IPS-18a (cell line): ENCODE data around the gene SLC47A2.

Experiments used
- H3K27ac ChIP-seq: one replicate; pipeline ENCODE4 v1.5.1; 2013; ENCODE audit warnings: low read length
- H3K27me3 ChIP-seq: one replicate; pipeline ENCODE4 v1.6.1; 2013; ENCODE audit warnings: mild to moderate bottlenecking, low read length; ENCODE audit not compliant: control insufficient read depth, insufficient read depth
- H3K36me3 ChIP-seq: one replicate; pipeline ENCODE4 v1.6.1; 2013; ENCODE audit warnings: low read depth, low read length; ENCODE audit not compliant: control insufficient read depth
- H3K4me1 ChIP-seq: one replicate; pipeline ENCODE4 v1.6.1; 2013; ENCODE audit warnings: low read depth, low read length; ENCODE audit not compliant: control insufficient read depth
- H3K4me3 ChIP-seq: one replicate; pipeline ENCODE4 v1.5.1; 2013; ENCODE audit warnings: low read length
- H3K9ac ChIP-seq: one replicate; pipeline ENCODE4 v1.6.1; 2013; ENCODE audit warnings: mild to moderate bottlenecking, low read length, moderate library complexity
- H3K9me3 ChIP-seq: one replicate; pipeline ENCODE4 v1.6.1; 2013; ENCODE audit warnings: low read depth, low read length; ENCODE audit not compliant: control insufficient read depth

Gene SLC47A2

GRCh38 chr17:19664821-19665181 lies 51.6 kb downstream of the SLC47A2 start:
- Histone ChIP-seq H3K4me3 (no peak overlapping the region), H3K9ac (no peak overlapping the region), H3K27ac (no peak overlapping the region), H3K4me1 (peaks cover 9% of the 10 kb centered on the region), H3K36me3 (peaks cover 22% of the 10 kb centered on the region), H3K9me3 (no peaks in the 10 kb centered on the region), H3K27me3 (no peaks in the 10 kb centered on the region)

GRCh38 chr17:19664136-19664820 lies 52.1 kb downstream of the SLC47A2 start:
- Histone ChIP-seq H3K4me1 (peaks cover 9% of the 10 kb centered on the region), H3K27me3 (no peaks in the 10 kb centered on the region), H3K36me3 (peaks cover 22% of the 10 kb centered on the region), H3K9ac (no peak overlapping the region), H3K9me3 (no peaks in the 10 kb centered on the region), H3K4me3 (no peak overlapping the region), H3K27ac (no peak overlapping the region)

GRCh38 chr17:19663097-19663496 lies 53.3 kb downstream of the SLC47A2 start:
- Histone ChIP-seq H3K27me3 (no peaks in the 10 kb centered on the region), H3K36me3 (peaks cover 22% of the 10 kb centered on the region), H3K9me3 (no peaks in the 10 kb centered on the region), H3K4me1 (peaks cover 9% of the 10 kb centered on the region), H3K9ac (no peak overlapping the region), H3K27ac (no peak overlapping the region), H3K4me3 (no peak overlapping the region)

GRCh38 chr17:19661121-19661520 lies 55.3 kb downstream of the SLC47A2 start:
- Histone ChIP-seq H3K9me3 (no peaks in the 10 kb centered on the region), H3K36me3 (peaks cover 35% of the 10 kb centered on the region), H3K4me1 (peaks cover 9% of the 10 kb centered on the region), H3K9ac (no peak overlapping the region), H3K4me3 (no peak overlapping the region), H3K27ac (no peak overlapping the region), H3K27me3 (no peaks in the 10 kb centered on the region)

DNA sequence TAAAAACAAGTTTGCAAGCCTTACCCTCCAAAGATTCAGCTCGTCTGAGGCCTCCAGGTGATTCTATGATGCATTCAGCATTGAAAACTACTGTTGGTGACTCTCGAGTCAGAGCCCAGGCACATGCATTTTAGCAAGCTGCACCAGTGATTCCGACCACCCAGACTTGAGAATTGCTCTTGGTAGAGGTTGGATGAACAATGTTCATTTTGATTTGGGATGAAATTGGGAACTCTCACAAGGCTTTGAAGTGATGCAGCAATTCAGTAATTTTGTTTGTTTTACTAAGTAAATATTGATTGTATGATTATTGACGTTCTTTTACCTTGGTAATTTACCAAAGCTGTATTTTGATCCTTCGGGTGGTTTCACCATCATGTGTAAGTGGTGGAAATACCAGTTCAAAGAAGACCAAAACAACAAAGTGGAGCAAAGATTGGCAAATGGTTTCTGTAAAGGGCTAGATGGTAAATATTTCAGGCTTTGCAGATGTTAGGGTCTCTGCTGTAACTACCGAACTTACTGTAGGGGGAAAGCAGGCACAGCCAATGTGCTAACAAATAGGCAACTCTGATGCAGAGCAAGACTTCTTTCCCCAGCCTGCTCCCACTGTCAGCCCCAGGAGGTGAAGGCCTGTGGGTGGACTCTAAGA lies 56.0 kb downstream of the SLC47A2 start:
- Histone ChIP-seq H3K4me3 (no peak overlapping the region), H3K9me3 (no peaks in the 10 kb centered on the region), H3K4me1 (peaks cover 9% of the 10 kb centered on the region), H3K9ac (no peak overlapping the region), H3K27ac (no peak overlapping the region), H3K36me3 (peaks cover 38% of the 10 kb centered on the region), H3K27me3 (no peaks in the 10 kb centered on the region)

DNA sequence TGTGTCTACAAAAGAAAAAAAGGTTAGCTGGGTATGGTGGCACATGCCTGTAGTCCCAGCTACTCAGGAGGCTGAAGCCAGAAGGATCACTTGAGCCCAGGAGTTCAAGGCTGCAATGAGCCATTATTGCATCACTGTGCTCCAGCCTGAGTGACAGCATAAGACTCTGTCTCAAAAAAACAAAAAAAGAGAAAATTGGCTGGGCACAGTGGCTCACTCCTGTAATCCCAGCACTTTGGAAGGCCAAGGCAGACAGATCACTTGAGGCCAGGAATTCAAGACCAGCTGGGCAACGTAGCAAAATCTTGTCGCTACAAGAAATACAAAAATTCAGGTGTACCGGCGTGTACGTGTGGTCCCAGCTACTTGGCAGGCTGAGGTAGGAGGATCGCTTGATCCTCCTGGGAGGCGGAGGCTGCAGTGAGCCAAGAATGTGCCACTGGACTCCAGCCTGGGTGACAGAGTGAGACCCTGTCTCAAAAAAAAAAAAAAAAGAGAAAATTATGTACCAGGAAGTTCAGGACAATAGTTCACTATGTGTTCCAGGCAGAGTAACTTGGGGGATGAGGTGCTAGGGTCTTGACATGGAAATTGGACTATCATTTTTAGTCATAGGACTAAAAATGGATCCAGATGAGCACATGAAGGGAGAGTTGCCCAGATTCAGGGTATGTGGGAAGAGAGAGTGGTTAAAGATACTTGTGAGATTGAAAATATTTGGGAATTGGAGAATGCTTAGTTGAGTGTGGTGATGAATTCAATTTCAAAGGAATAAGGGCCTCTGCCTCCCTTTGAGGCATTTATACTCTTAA lies 56.8 kb downstream of the SLC47A2 start:
- H3K27ac ChIP-seq, result no peak overlapping the region
- no peak overlapping the region for H3K4me3 ChIP-seq
- peaks cover 45% of the 10 kb centered on the region for H3K36me3 ChIP-seq
- H3K27me3 ChIP-seq, result no peaks in the 10 kb centered on the region
- peaks cover 9% of the 10 kb centered on the region for H3K4me1 ChIP-seq
- H3K9ac ChIP-seq, result no peak overlapping the region
- H3K9me3 ChIP-seq, result no peaks in the 10 kb centered on the region

DNA sequence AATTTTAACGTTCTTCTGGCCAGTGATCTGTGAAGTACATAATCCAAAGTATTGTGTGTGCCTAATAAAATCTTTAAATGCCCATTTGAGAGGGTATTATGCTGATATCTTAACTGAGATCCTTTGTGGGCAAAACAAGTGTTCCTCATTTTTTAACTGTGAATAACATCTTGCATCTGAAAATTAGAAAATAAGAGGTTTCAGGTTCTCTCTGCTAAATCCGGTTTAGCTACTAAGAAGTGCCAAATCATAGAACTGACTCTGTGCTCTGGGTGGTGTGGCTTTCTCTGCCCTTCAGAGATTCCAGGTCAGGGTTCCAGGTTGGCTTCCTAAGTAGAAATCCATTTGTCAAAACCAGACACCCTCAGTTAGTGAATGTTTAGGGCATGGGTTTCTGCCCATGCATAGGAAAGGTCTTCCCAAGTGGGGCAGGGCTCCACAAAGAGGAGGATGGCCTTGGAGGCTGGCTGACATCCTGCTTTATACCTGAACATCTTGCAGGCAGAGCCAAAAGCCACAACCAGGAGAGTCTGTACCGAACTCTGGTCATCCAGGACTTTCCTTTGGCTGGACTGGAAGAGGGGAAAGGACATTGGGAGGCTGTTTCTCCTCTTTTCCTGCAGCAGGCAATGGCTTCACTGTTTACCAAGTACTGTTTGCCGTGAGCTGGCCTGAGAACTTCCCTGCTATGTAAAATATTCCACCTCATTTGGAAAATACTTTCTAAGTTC lies 59.4 kb downstream of the SLC47A2 start:
- Histone ChIP-seq H3K4me3 (no peak overlapping the region), H3K27me3 (no peaks in the 10 kb centered on the region), H3K27ac (no peak overlapping the region), H3K36me3 (peaks cover 35% of the 10 kb centered on the region), H3K4me1 (no peaks in the 10 kb centered on the region), H3K9ac (no peak overlapping the region), H3K9me3 (no peaks in the 10 kb centered on the region)

DNA sequence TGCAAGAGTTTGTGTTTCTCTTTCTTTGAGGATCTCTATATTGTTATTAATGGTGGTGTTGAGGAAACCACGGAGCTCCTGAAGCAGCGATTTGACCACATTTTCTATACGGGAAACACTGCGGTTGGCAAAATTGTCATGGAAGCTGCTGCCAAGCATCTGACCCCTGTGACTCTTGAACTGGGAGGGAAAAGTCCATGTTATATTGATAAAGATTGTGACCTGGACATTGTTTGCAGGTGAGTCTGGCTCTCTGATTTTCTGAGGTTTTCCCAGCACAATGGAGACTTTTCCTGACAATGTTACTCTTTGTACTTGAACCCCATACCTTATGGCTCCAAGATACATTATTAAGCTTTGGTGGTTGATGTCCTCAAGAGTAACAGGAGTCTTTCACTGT lies 60.0 kb downstream of the SLC47A2 start:
- H3K27me3 ChIP-seq, result no peaks in the 10 kb centered on the region
- H3K9me3 ChIP-seq, result no peaks in the 10 kb centered on the region
- no peak overlapping the region for H3K9ac ChIP-seq
- peaks cover 3% of the 10 kb centered on the region for H3K4me1 ChIP-seq
- peaks cover 33% of the 10 kb centered on the region for H3K36me3 ChIP-seq
- no peak overlapping the region for H3K4me3 ChIP-seq
- H3K27ac ChIP-seq, result no peak overlapping the region

GRCh38 chr17:19654896-19655295 lies 61.5 kb downstream of the SLC47A2 start:
- H3K27ac ChIP-seq, result no peak overlapping the region
- peaks cover 33% of the 10 kb centered on the region for H3K36me3 ChIP-seq
- H3K9ac ChIP-seq, result no peak overlapping the region
- no peaks in the 10 kb centered on the region for H3K27me3 ChIP-seq
- H3K9me3 ChIP-seq, result no peaks in the 10 kb centered on the region
- H3K4me1 ChIP-seq, result peaks cover 3% of the 10 kb centered on the region
- no peak overlapping the region for H3K4me3 ChIP-seq

DNA sequence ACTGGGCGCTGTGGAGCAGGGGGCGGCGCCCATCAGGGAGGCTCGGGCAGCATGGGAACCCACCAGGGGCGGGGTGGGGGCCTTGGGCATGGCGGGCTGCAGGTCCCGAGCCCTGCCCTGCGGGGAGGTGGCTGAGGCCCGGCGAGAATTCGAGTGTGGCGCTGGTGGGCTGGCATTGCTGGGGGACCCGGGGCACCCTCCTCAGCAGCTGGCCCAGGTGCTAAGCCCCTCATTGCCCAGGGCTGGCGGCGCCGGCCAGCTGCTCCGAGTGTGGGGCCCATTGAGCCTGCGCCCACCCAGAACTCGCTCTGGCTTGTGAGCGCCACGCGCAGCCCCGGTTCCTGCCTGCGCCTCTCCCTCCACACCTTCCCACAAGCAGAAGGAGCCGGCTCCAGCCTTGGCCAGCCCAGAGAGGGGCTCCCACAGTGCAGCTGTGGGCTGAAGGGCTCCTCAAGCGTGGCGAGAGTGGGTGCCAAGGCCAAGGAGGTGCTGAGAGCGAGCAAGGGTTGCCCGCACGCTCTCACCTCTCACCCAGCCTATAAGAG lies 62.0 kb downstream of the SLC47A2 start:
- Histone ChIP-seq H3K4me1 (peaks cover 6% of the 10 kb centered on the region), H3K27ac (no peak overlapping the region), H3K9ac (no peak overlapping the region), H3K36me3 (peaks cover 33% of the 10 kb centered on the region), H3K9me3 (no peaks in the 10 kb centered on the region), H3K27me3 (no peaks in the 10 kb centered on the region), H3K4me3 (no peak overlapping the region)

GRCh38 chr17:19652595-19652994 lies 63.8 kb downstream of the SLC47A2 start:
- no peak overlapping the region for H3K27ac ChIP-seq
- H3K36me3 ChIP-seq, result peaks cover 29% of the 10 kb centered on the region

More at GRCh38 chr17:19652595-19652994, 63.8 kb downstream of the SLC47A2 start:
- Histone ChIP-seq H3K27me3 (no peaks in the 10 kb centered on the region), H3K4me3 (no peak overlapping the region), H3K9ac (no peak overlapping the region), H3K9me3 (no peaks in the 10 kb centered on the region), H3K4me1 (peaks cover 13% of the 10 kb centered on the region)
